Measurements from ENCODE around the gene ATR.

DNA sequence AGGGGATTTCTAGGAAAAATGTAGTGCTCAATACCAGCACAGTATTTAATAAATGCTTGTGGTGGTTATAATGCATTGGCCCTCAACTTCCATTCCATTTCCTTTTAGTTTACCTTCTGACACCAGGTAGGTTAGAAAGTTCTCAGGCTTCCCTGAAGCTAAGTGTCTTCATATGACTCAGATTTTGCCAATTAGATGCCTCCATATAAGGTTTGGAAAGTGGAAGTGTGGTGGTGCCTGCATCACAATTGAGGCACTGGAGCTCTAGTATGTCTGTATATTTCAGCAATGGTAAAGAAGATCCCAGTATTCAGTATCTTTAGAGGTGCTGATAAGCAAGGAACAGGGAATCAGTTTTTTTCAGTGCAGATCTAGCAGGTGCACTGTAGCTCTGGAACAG is 149.0 kb downstream of the ATR start:
- TF ChIP-seq, protein P1, sequence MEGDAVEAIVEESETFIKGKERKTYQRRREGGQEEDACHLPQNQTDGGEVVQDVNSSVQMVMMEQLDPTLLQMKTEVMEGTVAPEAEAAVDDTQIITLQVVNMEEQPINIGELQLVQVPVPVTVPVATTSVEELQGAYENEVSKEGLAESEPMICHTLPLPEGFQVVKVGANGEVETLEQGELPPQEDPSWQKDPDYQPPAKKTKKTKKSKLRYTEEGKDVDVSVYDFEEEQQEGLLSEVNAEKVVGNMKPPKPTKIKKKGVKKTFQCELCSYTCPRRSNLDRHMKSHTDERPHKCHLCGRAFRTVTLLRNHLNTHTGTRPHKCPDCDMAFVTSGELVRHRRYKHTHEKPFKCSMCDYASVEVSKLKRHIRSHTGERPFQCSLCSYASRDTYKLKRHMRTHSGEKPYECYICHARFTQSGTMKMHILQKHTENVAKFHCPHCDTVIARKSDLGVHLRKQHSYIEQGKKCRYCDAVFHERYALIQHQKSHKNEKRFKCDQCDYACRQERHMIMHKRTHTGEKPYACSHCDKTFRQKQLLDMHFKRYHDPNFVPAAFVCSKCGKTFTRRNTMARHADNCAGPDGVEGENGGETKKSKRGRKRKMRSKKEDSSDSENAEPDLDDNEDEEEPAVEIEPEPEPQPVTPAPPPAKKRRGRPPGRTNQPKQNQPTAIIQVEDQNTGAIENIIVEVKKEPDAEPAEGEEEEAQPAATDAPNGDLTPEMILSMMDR (conservative IDR thresholded peaks at IDR 0.05; ENCODE audit: low read depth, low read length), result no peak
- TF ChIP-seq EZH2 (IDR thresholded peaks at IDR 0.05; ENCODE audit: low read length, unreplicated experiment), result no peak
